Measurements from ENCODE around the gene ZSCAN22. TPM values are rescaled to one million over a fixed set of nuclear protein-coding genes. Genes with fewer than 3 reads are reported as not detected.
A peak's percentile ranks its signal among the peaks of the same experiment; 100 is the strongest.
"Not testable (repeated sequence)": the region's sequence is repeated elsewhere in the genome, so short reads cannot be mapped to it uniquely, and the experiment has no call there.

Gene ZSCAN22
- polyA plus RNA-seq, 4 donors, result 0.67 to 3.2 (median 1.0) TPM

DNA sequence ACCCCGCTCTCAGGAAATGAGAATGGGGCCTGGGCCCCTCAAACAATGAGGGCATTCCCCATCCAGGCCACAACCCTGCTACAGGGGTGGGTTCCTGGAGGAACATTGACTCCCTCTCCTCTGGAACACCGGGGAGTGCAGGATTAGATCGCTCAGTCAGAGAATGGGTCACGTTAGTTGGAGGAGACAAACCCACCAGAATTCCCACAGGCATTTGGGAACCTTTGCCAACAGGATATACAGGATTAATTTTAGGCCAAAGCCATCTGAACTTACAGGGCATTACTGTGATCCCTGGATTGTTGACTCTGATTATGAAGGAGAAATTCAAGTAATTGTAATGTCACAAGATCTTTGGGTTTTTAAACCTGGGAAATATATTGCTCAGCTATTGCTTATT lies 19.1 kb upstream of the ZSCAN22 start:
- Histone ChIP-seq H3K27ac (ENCODE audit: low read depth in 1 of 3, low read length in 2 of 3) (no peak overlapping the region), H3K36me3 (ENCODE audit: control insufficient read depth in 3 of 3, insufficient read depth in 2 of 3, low read depth in 1 of 3, low read length in 3 of 3) (peaks cover 3 to 28% (median 22%) of the 10 kb centered on the region in 3 donors), H3K4me1 (ENCODE audit: control insufficient read depth in 3 of 3, insufficient read depth in 2 of 3, low read depth in 1 of 3, low read length in 2 of 3) (peaks cover 0 to 16% (median 7%) of the 10 kb centered on the region in 3 donors), H3K27me3 (ENCODE audit: control insufficient read depth in 3 of 3, insufficient read depth in 3 of 3, low read length in 3 of 3) (no peaks in the 10 kb centered on the region), H3K9me3 (ENCODE audit: control insufficient read depth in 2 of 2, insufficient read depth in 1 of 2, low read depth in 1 of 2, low read length in 1 of 2) (peaks cover 0 to 20% of the 10 kb centered on the region in 2 donors), H3K4me3 (ENCODE audit: low read depth in 1 of 3, low read length in 3 of 3) (no peak overlapping the region)
- 85 to 97% (median 95%) methylated on average over 4 of the region's 4 CpGs for WGBS, 3 donors
- FAIRE-seq, result no peak
- no peak for DNase-seq

DNA sequence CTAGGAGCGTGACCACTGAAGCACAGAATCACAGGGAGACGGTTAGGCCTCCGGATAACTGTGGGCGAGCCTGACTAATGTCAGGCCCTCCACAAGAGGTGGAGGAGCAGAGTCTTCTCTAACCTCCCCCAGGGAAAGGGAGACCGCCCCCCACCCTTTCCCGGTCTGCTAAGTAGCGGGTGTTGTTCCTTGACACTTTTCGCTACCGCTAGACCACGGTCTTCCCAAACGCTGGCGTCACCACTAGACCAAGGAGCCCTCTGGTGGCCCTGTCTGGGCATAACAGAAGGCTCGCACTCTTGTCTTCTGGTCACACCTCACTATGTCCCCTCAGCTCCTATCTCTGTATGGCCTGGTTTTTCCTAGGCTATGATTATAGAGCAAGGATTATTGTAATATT lies 16.1 kb upstream of the ZSCAN22 start:
- not testable (repeated sequence) for H3K27me3 ChIP-seq (ENCODE audit: control insufficient read depth in 3 of 3, insufficient read depth in 3 of 3, low read length in 3 of 3); DNase-seq; H3K27ac ChIP-seq (ENCODE audit: low read depth in 1 of 3, low read length in 2 of 3); H3K4me3 ChIP-seq (ENCODE audit: low read depth in 1 of 3, low read length in 3 of 3); FAIRE-seq
- H3K9me3 ChIP-seq (ENCODE audit: control insufficient read depth in 2 of 2, insufficient read depth in 1 of 2, low read depth in 1 of 2, low read length in 1 of 2), result peaks cover 0 to 25% of the 10 kb centered on the region in 2 donors
- H3K4me1 ChIP-seq (ENCODE audit: control insufficient read depth in 3 of 3, insufficient read depth in 2 of 3, low read depth in 1 of 3, low read length in 2 of 3), result peaks cover 0 to 11% (median 7%) of the 10 kb centered on the region in 3 donors
- H3K36me3 ChIP-seq (ENCODE audit: control insufficient read depth in 3 of 3, insufficient read depth in 2 of 3, low read depth in 1 of 3, low read length in 3 of 3), result peaks cover 12 to 49% (median 35%) of the 10 kb centered on the region in 3 donors
- 73 to 99% (median 94%) methylated on average over 13 of the region's 13 CpGs for whole genome bisulfite sequencing, 3 donors

- FAIRE-seq (no peak), DNase-seq (no peak)
- Histone ChIP-seq H3K36me3 (ENCODE audit: control insufficient read depth in 3 of 3, insufficient read depth in 2 of 3, low read depth in 1 of 3, low read length in 3 of 3) (peaks cover 12 to 56% (median 34%) of the 10 kb centered on the region in 3 donors), H3K27me3 (ENCODE audit: control insufficient read depth in 3 of 3, insufficient read depth in 3 of 3, low read length in 3 of 3) (no peaks in the 10 kb centered on the region), H3K4me1 (ENCODE audit: control insufficient read depth in 3 of 3, insufficient read depth in 2 of 3, low read depth in 1 of 3, low read length in 2 of 3) (peaks cover 0 to 9% (median 7%) of the 10 kb centered on the region in 3 donors), H3K9me3 (ENCODE audit: control insufficient read depth in 2 of 2, insufficient read depth in 1 of 2, low read depth in 1 of 2, low read length in 1 of 2) (peaks cover 0 to 25% of the 10 kb centered on the region in 2 donors), H3K27ac (ENCODE audit: low read depth in 1 of 3, low read length in 2 of 3) (no peak overlapping the region), H3K4me3 (ENCODE audit: low read depth in 1 of 3, low read length in 3 of 3) (no peak overlapping the region)
- 91 to 97% (median 96%) methylated on average over 7 of the region's 7 CpGs for WGBS, 3 donors
These were observed 15.4 kb upstream of the ZSCAN22 start for GRCh38 chr19:58311345-58311865.

DNA sequence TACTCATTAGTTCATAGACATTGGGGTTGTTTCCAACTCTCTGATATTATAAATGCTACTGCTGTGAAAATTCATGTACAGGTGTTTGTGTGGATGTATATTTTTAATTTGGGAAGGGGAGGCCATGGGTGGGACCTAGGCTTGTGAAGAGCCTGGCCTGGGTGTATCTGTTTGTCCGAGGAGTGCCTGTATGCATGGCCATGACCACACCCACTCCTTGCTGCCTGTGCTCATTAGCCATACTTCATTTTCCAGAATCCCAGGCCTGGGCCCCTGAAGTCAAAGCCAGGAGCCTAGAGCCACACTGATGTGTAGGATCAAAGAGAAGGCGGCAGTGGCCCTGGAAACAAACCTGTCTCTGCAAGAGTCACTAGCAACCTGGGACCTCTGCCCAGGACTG lies 11.2 kb upstream of the ZSCAN22 start:
- FAIRE-seq, result no peak
- 97 to 100% (median 99%) methylated on average over 2 of the region's 2 CpGs for WGBS, 3 donors
- Histone ChIP-seq H3K36me3 (ENCODE audit: control insufficient read depth in 3 of 3, insufficient read depth in 2 of 3, low read depth in 1 of 3, low read length in 3 of 3) (peaks cover 9 to 58% (median 21%) of the 10 kb centered on the region in 3 donors), H3K4me3 (ENCODE audit: low read depth in 1 of 3, low read length in 3 of 3) (no peak overlapping the region), H3K9me3 (ENCODE audit: control insufficient read depth in 2 of 2, insufficient read depth in 1 of 2, low read depth in 1 of 2, low read length in 1 of 2) (peaks cover 0 to 29% of the 10 kb centered on the region in 2 donors), H3K4me1 (ENCODE audit: control insufficient read depth in 3 of 3, insufficient read depth in 2 of 3, low read depth in 1 of 3, low read length in 2 of 3) (no peaks in the 10 kb centered on the region), H3K27ac (ENCODE audit: low read depth in 1 of 3, low read length in 2 of 3) (no peak overlapping the region), H3K27me3 (ENCODE audit: control insufficient read depth in 3 of 3, insufficient read depth in 3 of 3, low read length in 3 of 3) (no peaks in the 10 kb centered on the region)
- DNase-seq, result no peak

DNA sequence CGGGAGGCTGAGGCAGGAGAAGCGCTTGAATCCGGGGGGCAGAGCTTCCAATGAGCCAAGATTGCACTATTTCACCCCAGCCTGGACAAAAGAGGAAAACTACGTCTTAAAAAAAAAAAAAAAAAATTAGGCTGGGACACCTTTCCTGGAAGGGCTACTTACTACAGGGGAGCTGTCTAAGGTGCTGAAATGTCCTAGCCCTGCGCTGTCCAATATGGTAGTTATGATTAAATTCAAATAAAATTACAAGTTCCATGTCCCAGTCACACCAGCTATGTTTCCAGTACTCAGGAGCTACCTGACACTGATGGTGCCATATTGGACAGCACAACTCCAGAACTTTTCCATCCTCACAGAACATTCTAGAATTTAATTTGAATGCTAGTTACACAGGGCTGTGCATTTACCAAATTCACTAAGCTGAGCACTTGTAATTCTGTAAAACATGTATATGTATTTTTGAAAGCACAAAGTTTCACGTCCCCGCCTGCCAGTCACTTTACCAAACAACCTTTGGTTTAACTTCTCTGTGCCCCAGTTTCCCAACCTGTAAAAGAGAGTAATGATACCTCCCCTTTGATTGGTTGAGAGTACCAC lies 9.2 kb upstream of the ZSCAN22 start:
- peak in 1 of 2 donors; percentile 49 for DNase-seq
- H3K9me3 ChIP-seq (ENCODE audit: control insufficient read depth in 2 of 2, insufficient read depth in 1 of 2, low read depth in 1 of 2, low read length in 1 of 2), result peaks cover 0 to 11% of the 10 kb centered on the region in 2 donors
- no peaks in the 10 kb centered on the region for H3K27me3 ChIP-seq (ENCODE audit: control insufficient read depth in 3 of 3, insufficient read depth in 3 of 3, low read length in 3 of 3)
- H3K36me3 ChIP-seq (ENCODE audit: control insufficient read depth in 3 of 3, insufficient read depth in 2 of 3, low read depth in 1 of 3, low read length in 3 of 3), result peaks cover 9 to 42% (median 15%) of the 10 kb centered on the region in 3 donors
- no peak for FAIRE-seq
- WGBS, 3 donors, result 67 to 75% (median 73%) methylated on average over 7 of the region's 7 CpGs
- H3K27ac ChIP-seq (ENCODE audit: low read depth in 1 of 3, low read length in 2 of 3), result no peak overlapping the region
- H3K4me3 ChIP-seq (ENCODE audit: low read depth in 1 of 3, low read length in 3 of 3), result no peak overlapping the region
- H3K4me1 ChIP-seq (ENCODE audit: control insufficient read depth in 3 of 3, insufficient read depth in 2 of 3, low read depth in 1 of 3, low read length in 2 of 3), result no peaks in the 10 kb centered on the region

DNA sequence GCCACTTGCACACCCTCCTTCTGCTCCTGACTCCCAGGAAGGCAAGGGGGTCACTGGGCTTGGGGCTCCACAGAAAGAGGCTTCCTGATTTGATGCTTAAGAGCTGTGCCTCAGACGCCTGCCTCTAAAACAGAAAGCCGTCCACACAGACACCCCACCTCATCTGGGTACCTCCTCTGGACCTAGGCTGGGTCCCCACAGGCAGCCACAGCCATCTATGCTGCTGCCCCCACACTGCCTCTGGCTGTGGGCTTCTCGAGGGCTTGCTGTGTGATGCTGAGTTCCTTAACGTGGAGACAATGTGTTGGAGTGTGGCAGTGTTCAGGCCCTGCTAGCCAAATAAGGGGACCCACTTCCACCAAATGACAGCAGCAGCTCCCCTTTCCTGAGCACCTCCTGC lies 8.5 kb upstream of the ZSCAN22 start:
- 82 to 88% (median 86%) methylated on average over 4 of the region's 4 CpGs for WGBS, 3 donors
- H3K4me3 ChIP-seq (ENCODE audit: low read depth in 1 of 3, low read length in 3 of 3), result no peak overlapping the region
- no peaks in the 10 kb centered on the region for H3K27me3 ChIP-seq (ENCODE audit: control insufficient read depth in 3 of 3, insufficient read depth in 3 of 3, low read length in 3 of 3)
- no peak overlapping the region for H3K27ac ChIP-seq (ENCODE audit: low read depth in 1 of 3, low read length in 2 of 3)
- H3K9me3 ChIP-seq (ENCODE audit: control insufficient read depth in 2 of 2, insufficient read depth in 1 of 2, low read depth in 1 of 2, low read length in 1 of 2), result peaks cover 0 to 8% of the 10 kb centered on the region in 2 donors
- H3K4me1 ChIP-seq (ENCODE audit: control insufficient read depth in 3 of 3, insufficient read depth in 2 of 3, low read depth in 1 of 3, low read length in 2 of 3), result no peaks in the 10 kb centered on the region
- DNase-seq (no peak), FAIRE-seq (no peak)
- peaks cover 9 to 38% (median 11%) of the 10 kb centered on the region in 3 donors for H3K36me3 ChIP-seq (ENCODE audit: control insufficient read depth in 3 of 3, insufficient read depth in 2 of 3, low read depth in 1 of 3, low read length in 3 of 3)

DNA sequence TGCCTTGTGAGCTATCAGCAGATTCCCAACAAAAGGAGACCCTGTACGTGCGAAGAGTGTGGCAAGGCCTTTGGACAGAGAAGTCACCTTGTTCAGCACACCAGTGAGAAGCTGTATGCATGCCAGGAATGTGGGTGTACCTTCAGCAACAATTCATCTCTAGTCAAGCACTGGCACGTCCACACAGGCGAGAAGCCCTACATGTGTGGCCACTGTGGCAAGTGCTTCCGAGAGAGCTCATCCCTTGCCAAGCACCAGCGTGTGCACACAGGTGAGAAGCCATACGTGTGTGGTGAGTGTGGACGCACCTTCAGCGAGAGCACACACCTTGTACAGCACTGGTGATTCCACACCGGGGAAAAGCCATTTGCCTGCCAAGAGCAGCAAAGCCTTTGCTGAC lies 7.6 kb upstream of the ZSCAN22 start:
- DNase-seq, result no peak
- no peak overlapping the region for H3K4me3 ChIP-seq (ENCODE audit: low read depth in 1 of 3, low read length in 3 of 3)
- 95 to 96% (median 95%) methylated on average over 10 of the region's 10 CpGs for WGBS, 3 donors
- FAIRE-seq, result no peak
- H3K36me3 ChIP-seq (ENCODE audit: control insufficient read depth in 3 of 3, insufficient read depth in 2 of 3, low read depth in 1 of 3, low read length in 3 of 3), result peaks cover 4 to 34% (median 5%) of the 10 kb centered on the region in 3 donors
- H3K27me3 ChIP-seq (ENCODE audit: control insufficient read depth in 3 of 3, insufficient read depth in 3 of 3, low read length in 3 of 3), result no peaks in the 10 kb centered on the region
- H3K9me3 ChIP-seq (ENCODE audit: control insufficient read depth in 2 of 2, insufficient read depth in 1 of 2, low read depth in 1 of 2, low read length in 1 of 2), result peaks cover 0 to 8% of the 10 kb centered on the region in 2 donors
- H3K27ac ChIP-seq (ENCODE audit: low read depth in 1 of 3, low read length in 2 of 3), result no peak overlapping the region
- H3K4me1 ChIP-seq (ENCODE audit: control insufficient read depth in 3 of 3, insufficient read depth in 2 of 3, low read depth in 1 of 3, low read length in 2 of 3), result no peaks in the 10 kb centered on the region

DNA sequence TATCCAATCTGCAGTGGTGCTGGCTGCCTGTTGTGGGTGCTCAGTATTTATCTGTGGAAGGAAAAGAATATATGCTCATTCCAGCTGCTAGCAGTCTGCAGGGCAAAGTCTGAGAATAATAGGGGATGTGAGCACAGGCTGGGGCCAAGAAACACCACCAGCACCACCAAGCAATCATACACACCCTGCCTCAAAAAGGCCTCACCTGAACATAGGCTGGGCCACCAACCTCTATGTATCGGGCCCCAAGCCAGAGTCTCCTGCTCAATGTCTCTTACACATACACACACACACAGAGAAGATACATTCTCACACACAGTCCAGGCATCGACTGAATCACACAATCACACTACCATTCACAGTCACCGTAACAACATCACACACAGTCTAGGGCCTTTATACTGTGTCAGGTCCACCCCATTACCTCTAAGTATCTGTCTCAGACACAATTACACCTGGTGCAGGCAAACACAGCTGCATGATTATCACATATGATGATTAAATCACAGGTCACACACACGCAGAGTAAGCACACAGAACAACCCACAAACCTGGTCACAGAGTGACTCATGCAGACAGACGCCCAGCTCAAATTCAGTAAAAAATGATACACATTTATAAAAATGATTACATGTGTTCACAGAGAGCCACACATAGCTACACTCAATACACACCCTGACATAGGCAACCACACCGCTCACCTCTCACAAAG lies 1.3 kb upstream of the ZSCAN22 start:
- 31 to 62% (median 44%) methylated on average over 6 of the region's 6 CpGs for WGBS, 3 donors
- H3K27me3 ChIP-seq (ENCODE audit: control insufficient read depth in 3 of 3, insufficient read depth in 3 of 3, low read length in 3 of 3), result no peaks in the 10 kb centered on the region
- H3K9me3 ChIP-seq (ENCODE audit: control insufficient read depth in 2 of 2, insufficient read depth in 1 of 2, low read depth in 1 of 2, low read length in 1 of 2), result no peaks in the 10 kb centered on the region
- DNase-seq, result peak in 1 of 2 donors; percentile 50
- H3K27ac ChIP-seq (ENCODE audit: low read depth in 1 of 3, low read length in 2 of 3), result peak overlapping the region in 1 of 3 donors; percentile 79
- H3K4me3 ChIP-seq (ENCODE audit: low read depth in 1 of 3, low read length in 3 of 3), result peak overlapping the region in 2 of 3 donors; percentile 66 to 90
- H3K36me3 ChIP-seq (ENCODE audit: control insufficient read depth in 3 of 3, insufficient read depth in 2 of 3, low read depth in 1 of 3, low read length in 3 of 3), result peaks cover 0 to 4% (median 0%) of the 10 kb centered on the region in 3 donors
- H3K4me1 ChIP-seq (ENCODE audit: control insufficient read depth in 3 of 3, insufficient read depth in 2 of 3, low read depth in 1 of 3, low read length in 2 of 3), result peaks cover 0 to 12% (median 5%) of the 10 kb centered on the region in 3 donors
- FAIRE-seq, result no peak
